ENCODE measurements around the gene TIMM44. TPM values are rescaled to one million over a fixed set of nuclear protein-coding genes. Genes with fewer than 3 reads are reported as not detected.

TIMM44 gene
- total RNA-seq, 2 donors from 2014 or later = 47.3 to 83.4 TPM

- no peaks in the 10 kb centered on the region for H3K27me3 ChIP-seq (replicated peaks; ENCODE audit: insufficient read depth)
- H3K4me1 ChIP-seq (replicated peaks) = no peaks in the 10 kb centered on the region
- H3K36me3 ChIP-seq = peaks cover 11 to 27% of the 10 kb centered on the region in 2 donors
- no peaks in the 10 kb centered on the region for H3K9me3 ChIP-seq
- H3K27ac ChIP-seq = no peak within 1 kb of the TSS
- no peak for TF ChIP-seq CTCF (IDR thresholded peaks at IDR 0.05)
- TF ChIP-seq POLR2AphosphoS5 (IDR thresholded peaks at IDR 0.05) = no peak
- TF ChIP-seq POLR2A (IDR thresholded peaks at IDR 0.05) = no peak
- DNase-seq (ENCODE audit: low spot score) = no peak
- no peak within 1 kb of the TSS for H3K4me3 ChIP-seq
- intact Hi-C loops (cut with DNase I) = no loop called here
- 68% methylated on average over 12 of the region's 12 CpGs for WGBS
Measured at GRCh38 chr19:7914598-7915045, 28.8 kb downstream of the TIMM44 start, which contains the start of gene TGFBR3L. Gene TGFBR3L, plus strand, starts transcription at chr19:7914830.

GRCh38 chr19:7914099-7914498, 29.4 kb downstream of the TIMM44 start:
- peaks cover 11 to 27% of the 10 kb centered on the region in 2 donors for H3K36me3 ChIP-seq
- H3K27me3 ChIP-seq (replicated peaks; ENCODE audit: insufficient read depth) = no peaks in the 10 kb centered on the region
- TF ChIP-seq POLR2A (IDR thresholded peaks at IDR 0.05) (no peak), POLR2AphosphoS5 (IDR thresholded peaks at IDR 0.05) (no peak), CTCF (IDR thresholded peaks at IDR 0.05) (no peak)
- no peak for DNase-seq (ENCODE audit: low spot score)
- intact Hi-C loops (cut with DNase I) = no loop called here
- WGBS = 61% methylated on average over 12 of the region's 12 CpGs
- H3K9me3 ChIP-seq = no peaks in the 10 kb centered on the region
- no peak overlapping the region for H3K4me3 ChIP-seq
- H3K27ac ChIP-seq = no peak overlapping the region
- H3K4me1 ChIP-seq (replicated peaks) = no peaks in the 10 kb centered on the region

GRCh38 chr19:7913652-7914051, 29.8 kb downstream of the TIMM44 start:
- TF ChIP-seq POLR2A (IDR thresholded peaks at IDR 0.05) (no peak), POLR2AphosphoS5 (IDR thresholded peaks at IDR 0.05) (no peak), CTCF (IDR thresholded peaks at IDR 0.05) (no peak)
- peaks cover 11 to 27% of the 10 kb centered on the region in 2 donors for H3K36me3 ChIP-seq
- H3K27me3 ChIP-seq (replicated peaks; ENCODE audit: insufficient read depth) = no peaks in the 10 kb centered on the region
- H3K4me3 ChIP-seq = no peak overlapping the region
- no peaks in the 10 kb centered on the region for H3K9me3 ChIP-seq
- intact Hi-C loops (cut with DNase I) = no loop called here
- no peak for DNase-seq (ENCODE audit: low spot score)
- WGBS = 88% methylated on average over 10 of the region's 10 CpGs
- H3K27ac ChIP-seq = no peak overlapping the region
- H3K4me1 ChIP-seq (replicated peaks) = no peaks in the 10 kb centered on the region

- no peaks in the 10 kb centered on the region for H3K9me3 ChIP-seq
- H3K4me3 ChIP-seq = no peak overlapping the region
- no peak for TF ChIP-seq CTCF (IDR thresholded peaks at IDR 0.05)
- no peak for TF ChIP-seq POLR2AphosphoS5 (IDR thresholded peaks at IDR 0.05)
- TF ChIP-seq POLR2A (IDR thresholded peaks at IDR 0.05) = no peak
- no peaks in the 10 kb centered on the region for H3K4me1 ChIP-seq (replicated peaks)
- H3K36me3 ChIP-seq = peaks cover 11 to 27% of the 10 kb centered on the region in 2 donors
- DNase-seq (ENCODE audit: low spot score) = no peak
- 92% methylated on average over 39 of the region's 39 CpGs for WGBS
- intact Hi-C loops (cut with DNase I) = no loop called here
- no peaks in the 10 kb centered on the region for H3K27me3 ChIP-seq (replicated peaks; ENCODE audit: insufficient read depth)
- no peak overlapping the region for H3K27ac ChIP-seq
Measured at GRCh38 chr19:7912697-7913564, 30.5 kb downstream of the TIMM44 start.
